ENCODE measurements around the gene PIK3R2.

PIK3R2 gene

DNA sequence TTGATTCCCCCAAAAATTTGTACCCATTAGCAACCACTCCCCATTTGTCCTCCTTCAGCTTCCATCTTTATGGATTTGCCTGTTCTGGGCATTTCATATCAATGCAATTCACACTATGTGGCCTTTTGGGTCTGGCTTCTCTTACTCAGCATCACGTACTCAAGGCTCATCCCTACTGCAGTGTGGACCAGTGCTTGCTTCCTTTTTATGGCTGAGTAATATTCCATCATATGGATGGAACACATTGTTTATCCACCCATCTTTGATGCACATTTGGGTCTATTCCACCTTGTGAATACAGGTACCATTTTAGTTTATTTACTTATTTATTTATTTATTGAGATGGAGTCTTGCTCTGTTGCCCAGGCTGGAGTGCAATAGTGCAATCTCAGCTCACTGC lies 12.5 kb upstream of the PIK3R2 start:
- H3K4me2 ChIP-seq (ENCODE audit: low read depth, low read length, poor library complexity, severe bottlenecking) = no peak overlapping the region
- no peak overlapping the region for H2AFZ ChIP-seq (ENCODE audit: low read depth, low read length, severe bottlenecking)
- peaks cover 6% of the 10 kb centered on the region; the same call in 1 of the 2 replicates for H3K36me3 ChIP-seq (ENCODE audit: low read length)
- no peaks in the 10 kb centered on the region for H3K9me3 ChIP-seq (ENCODE audit: insufficient read depth, low read length)
- no peaks in the 10 kb centered on the region for H3K27me3 ChIP-seq (ENCODE audit: low read length)
- no peaks in the 10 kb centered on the region for H3K9me2 ChIP-seq (replicated peaks; ENCODE audit: insufficient read depth, low read length)
- H3K79me2 ChIP-seq (ENCODE audit: insufficient read depth, low read length) = no peaks in the 10 kb centered on the region
- H3K27ac ChIP-seq (ENCODE audit: low read depth, low read length) = no peak overlapping the region
- TF ChIP-seq EZH2phosphoT487 (conservative IDR thresholded peaks at IDR 0.05; ENCODE audit: low read length) = no peak
- TF ChIP-seq, protein P1, sequence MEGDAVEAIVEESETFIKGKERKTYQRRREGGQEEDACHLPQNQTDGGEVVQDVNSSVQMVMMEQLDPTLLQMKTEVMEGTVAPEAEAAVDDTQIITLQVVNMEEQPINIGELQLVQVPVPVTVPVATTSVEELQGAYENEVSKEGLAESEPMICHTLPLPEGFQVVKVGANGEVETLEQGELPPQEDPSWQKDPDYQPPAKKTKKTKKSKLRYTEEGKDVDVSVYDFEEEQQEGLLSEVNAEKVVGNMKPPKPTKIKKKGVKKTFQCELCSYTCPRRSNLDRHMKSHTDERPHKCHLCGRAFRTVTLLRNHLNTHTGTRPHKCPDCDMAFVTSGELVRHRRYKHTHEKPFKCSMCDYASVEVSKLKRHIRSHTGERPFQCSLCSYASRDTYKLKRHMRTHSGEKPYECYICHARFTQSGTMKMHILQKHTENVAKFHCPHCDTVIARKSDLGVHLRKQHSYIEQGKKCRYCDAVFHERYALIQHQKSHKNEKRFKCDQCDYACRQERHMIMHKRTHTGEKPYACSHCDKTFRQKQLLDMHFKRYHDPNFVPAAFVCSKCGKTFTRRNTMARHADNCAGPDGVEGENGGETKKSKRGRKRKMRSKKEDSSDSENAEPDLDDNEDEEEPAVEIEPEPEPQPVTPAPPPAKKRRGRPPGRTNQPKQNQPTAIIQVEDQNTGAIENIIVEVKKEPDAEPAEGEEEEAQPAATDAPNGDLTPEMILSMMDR (IDR thresholded peaks at IDR 0.05; ENCODE audit: insufficient read depth, low read length, poor library complexity, severe bottlenecking) = no peak
- no peaks in the 10 kb centered on the region for H3F3A ChIP-seq (ENCODE audit: insufficient read depth)
- no peaks in the 10 kb centered on the region for H4K20me1 ChIP-seq (ENCODE audit: low read depth, low read length)
- H3K4me3 ChIP-seq (ENCODE audit: insufficient read depth, low read length, poor library complexity, severe bottlenecking) = no peak overlapping the region
- H3K9ac ChIP-seq (ENCODE audit: low read length) = no peak overlapping the region

DNA sequence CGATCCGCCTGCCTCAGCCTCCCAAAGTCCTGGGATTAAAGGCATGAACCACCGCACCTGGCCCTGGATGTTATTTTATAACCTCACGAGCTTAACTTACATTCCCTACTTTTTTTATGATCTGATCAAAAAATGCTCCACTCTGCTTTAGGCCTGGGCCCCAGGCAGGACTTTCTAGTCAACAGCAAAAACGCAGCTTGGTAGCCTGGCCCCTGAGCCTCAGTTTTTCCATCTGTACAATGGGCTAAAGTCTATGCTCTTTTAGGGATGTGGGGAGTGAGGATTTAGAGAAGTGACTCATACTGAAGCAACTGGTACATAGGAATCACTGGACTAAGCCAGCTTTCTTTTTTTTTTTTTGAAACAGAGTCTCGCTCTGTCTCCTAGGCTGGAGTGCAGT lies 11.9 kb upstream of the PIK3R2 start:
- H3K9me2 ChIP-seq (replicated peaks; ENCODE audit: insufficient read depth, low read length) = no peaks in the 10 kb centered on the region
- H3K36me3 ChIP-seq (ENCODE audit: low read length) = peaks cover 6% of the 10 kb centered on the region; the same call in 1 of the 2 replicates
- no peaks in the 10 kb centered on the region for H3K27me3 ChIP-seq (ENCODE audit: low read length)
- H3F3A ChIP-seq (ENCODE audit: insufficient read depth) = no peaks in the 10 kb centered on the region
- TF ChIP-seq, protein P1 (IDR thresholded peaks at IDR 0.05; ENCODE audit: insufficient read depth, low read length, poor library complexity, severe bottlenecking) = no peak
- TF ChIP-seq EZH2phosphoT487 (conservative IDR thresholded peaks at IDR 0.05; ENCODE audit: low read length) = no peak
- no peaks in the 10 kb centered on the region for H4K20me1 ChIP-seq (ENCODE audit: low read depth, low read length)
- H3K9me3 ChIP-seq (ENCODE audit: insufficient read depth, low read length) = no peaks in the 10 kb centered on the region
- H3K9ac ChIP-seq (ENCODE audit: low read length) = no peak overlapping the region
- no peak overlapping the region for H3K4me3 ChIP-seq (ENCODE audit: insufficient read depth, low read length, poor library complexity, severe bottlenecking)
- H2AFZ ChIP-seq (ENCODE audit: low read depth, low read length, severe bottlenecking) = no peak overlapping the region
- no peaks in the 10 kb centered on the region for H3K79me2 ChIP-seq (ENCODE audit: insufficient read depth, low read length)
- H3K27ac ChIP-seq (ENCODE audit: low read depth, low read length) = no peak overlapping the region
- no peak overlapping the region for H3K4me2 ChIP-seq (ENCODE audit: low read depth, low read length, poor library complexity, severe bottlenecking)

DNA sequence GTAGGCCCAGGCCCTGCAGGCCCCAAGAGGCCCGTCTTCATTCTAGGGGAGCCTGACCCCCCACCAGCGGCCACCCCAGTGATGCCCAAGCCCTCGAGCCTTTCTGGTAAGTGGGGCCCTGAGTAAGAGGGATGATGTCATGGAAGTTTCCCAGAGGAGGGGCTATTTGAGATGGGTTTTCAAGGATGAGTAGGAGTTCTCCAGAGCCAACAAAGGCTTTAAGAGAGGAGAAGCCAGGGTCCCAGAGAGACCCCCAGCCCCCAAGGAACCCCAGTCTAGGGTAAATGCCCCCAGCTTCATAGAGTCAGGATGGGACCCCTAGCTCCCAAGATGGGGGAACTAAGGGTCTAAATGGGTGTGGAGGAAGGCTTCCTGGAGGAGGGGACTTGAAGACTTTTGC lies 9.1 kb upstream of the PIK3R2 start:
- peaks cover 6% of the 10 kb centered on the region; the same call in 1 of the 2 replicates for H3K36me3 ChIP-seq (ENCODE audit: low read length)

More for the DNA sequence above, 9.1 kb upstream of the PIK3R2 start:
- H4K20me1 ChIP-seq (ENCODE audit: low read depth, low read length) = no peaks in the 10 kb centered on the region
- no peak overlapping the region for H2AFZ ChIP-seq (ENCODE audit: low read depth, low read length, severe bottlenecking)
- no peak overlapping the region for H3K4me2 ChIP-seq (ENCODE audit: low read depth, low read length, poor library complexity, severe bottlenecking)
- H3K27ac ChIP-seq (ENCODE audit: low read depth, low read length) = no peak overlapping the region
- no peaks in the 10 kb centered on the region for H3K9me2 ChIP-seq (replicated peaks; ENCODE audit: insufficient read depth, low read length)
- H3K4me3 ChIP-seq (ENCODE audit: insufficient read depth, low read length, poor library complexity, severe bottlenecking) = no peak overlapping the region
- H3F3A ChIP-seq (ENCODE audit: insufficient read depth) = no peaks in the 10 kb centered on the region
- H3K9ac ChIP-seq (ENCODE audit: low read length) = no peak overlapping the region
- no peak for TF ChIP-seq EZH2phosphoT487 (conservative IDR thresholded peaks at IDR 0.05; ENCODE audit: low read length)
- TF ChIP-seq, protein P1 (IDR thresholded peaks at IDR 0.05; ENCODE audit: insufficient read depth, low read length, poor library complexity, severe bottlenecking) = no peak
- no peaks in the 10 kb centered on the region for H3K9me3 ChIP-seq (ENCODE audit: insufficient read depth, low read length)
- no peaks in the 10 kb centered on the region for H3K27me3 ChIP-seq (ENCODE audit: low read length)
- H3K79me2 ChIP-seq (ENCODE audit: insufficient read depth, low read length) = no peaks in the 10 kb centered on the region

Data from SU-DHL-6 (cell line).